Left lobe of liver (tissue), 2 donors: ENCODE data around the gene FRK. TPM values are rescaled to one million over a fixed set of nuclear protein-coding genes. Genes with fewer than 3 reads are reported as not detected.

ENCODE experiments used
- ATAC-seq: fragments of 200-7000 bp; cut with Tn5 transposase; one replicate; pipeline ENCODE4 v1.9.1; 2020; ENCODE audit warnings: mild to moderate bottlenecking, moderate library complexity
- DNase-seq: peaks from one replicate; pipeline ENCODE4 v3.0.0-alpha.2; 2020; ENCODE audit warnings: low spot score
- total RNA-seq: library from RNA; stranded (reverse); gene quantifications from one replicate; pipeline ENCODE4 v1.2.1, GENCODE V29; 2021
- donor health status: DM: no; HTN: no; CAD: no; lungs with moderate emphysema.
- donor health status: DM: no; HTN: yes; CAD: no.

The FRK gene
- total RNA-seq, 1 donor from 2014 or later = 12.6 TPM

DNA sequence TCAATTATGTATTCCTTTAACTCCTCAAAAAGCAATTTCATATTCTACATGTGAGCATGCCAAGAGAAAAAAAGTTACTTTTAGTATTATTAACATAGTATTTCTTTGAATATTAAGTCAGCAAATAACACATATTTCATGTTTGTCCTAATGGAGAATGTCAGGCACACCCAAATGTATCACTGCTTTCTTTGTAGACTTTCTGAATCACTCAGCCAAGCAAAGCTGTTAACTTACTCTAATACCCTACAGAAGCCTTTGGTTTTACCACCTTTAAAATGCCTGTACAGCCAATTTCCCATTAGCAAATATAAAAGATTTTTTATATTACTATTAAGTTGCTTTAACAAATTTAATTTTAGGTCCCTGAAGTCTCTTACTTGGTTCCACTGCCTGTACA is 23.8 kb downstream of the FRK start:
- no peak for DNase-seq
- ATAC-seq = no peak

GRCh38 chr6:116036075-116036773 is 24.5 kb downstream of the FRK start:
- ATAC-seq = no peak
- no peak for DNase-seq

DNA sequence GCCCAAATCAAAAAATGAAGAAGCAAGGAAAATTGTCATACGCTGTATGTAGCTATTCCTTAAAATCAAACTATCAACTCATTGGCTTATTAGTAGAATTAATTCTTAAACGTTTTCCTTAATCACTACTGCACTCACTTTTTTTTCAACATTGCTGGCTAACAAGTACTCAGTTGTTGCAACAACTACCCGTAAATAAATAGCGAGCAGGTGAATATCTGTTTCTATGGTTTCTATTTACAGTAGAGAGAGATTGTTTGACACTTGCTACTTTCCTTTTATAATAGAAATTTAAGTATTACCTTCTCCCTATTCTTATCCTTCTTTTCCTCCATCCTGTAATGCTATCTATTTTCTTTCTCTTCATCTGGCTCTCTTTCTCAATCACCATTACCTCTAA is 25.1 kb downstream of the FRK start:
- DNase-seq (no peak), ATAC-seq (peak; percentile 40)

- ATAC-seq (peak; percentile 46), DNase-seq (no peak)
Measured at GRCh38 chr6:116034327-116034726, 26.4 kb downstream of the FRK start.

DNA sequence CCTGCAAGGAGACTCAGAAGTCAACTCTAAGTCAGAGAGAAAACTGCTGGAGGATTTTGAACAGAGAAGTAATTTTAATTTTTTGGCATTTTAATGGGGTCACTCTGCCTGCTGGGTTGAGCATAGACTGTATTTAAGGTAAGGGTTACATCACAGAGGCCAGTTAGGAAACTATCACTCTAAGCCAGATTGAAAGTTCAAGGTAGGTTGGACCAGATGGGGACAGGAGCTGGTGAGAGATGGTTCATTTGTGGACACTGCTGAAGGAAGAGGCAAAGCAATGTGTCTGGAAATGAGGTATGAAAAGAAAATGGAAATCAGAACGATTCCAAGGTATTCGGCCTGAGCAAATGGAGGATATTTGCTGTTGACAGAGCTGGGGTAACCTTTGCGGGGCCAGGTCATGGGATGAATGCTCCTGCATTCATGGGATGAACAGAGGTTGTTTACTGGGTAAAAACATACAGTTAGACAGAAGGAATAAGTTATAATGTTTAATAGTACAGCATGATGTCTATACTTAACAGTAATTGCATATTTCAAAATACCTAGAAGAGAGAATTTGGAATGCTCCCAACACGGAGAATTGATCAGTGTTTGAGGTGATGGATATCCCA is 26.9 kb downstream of the FRK start:
- DNase-seq = no peak
- ATAC-seq = peak; percentile 92

- ATAC-seq = no peak
- no peak for DNase-seq
Measured at GRCh38 chr6:116030770-116031169, 29.9 kb downstream of the FRK start.

GRCh38 chr6:116029535-116029934 is 31.2 kb downstream of the FRK start:
- no peak for ATAC-seq
- no peak for DNase-seq

DNA sequence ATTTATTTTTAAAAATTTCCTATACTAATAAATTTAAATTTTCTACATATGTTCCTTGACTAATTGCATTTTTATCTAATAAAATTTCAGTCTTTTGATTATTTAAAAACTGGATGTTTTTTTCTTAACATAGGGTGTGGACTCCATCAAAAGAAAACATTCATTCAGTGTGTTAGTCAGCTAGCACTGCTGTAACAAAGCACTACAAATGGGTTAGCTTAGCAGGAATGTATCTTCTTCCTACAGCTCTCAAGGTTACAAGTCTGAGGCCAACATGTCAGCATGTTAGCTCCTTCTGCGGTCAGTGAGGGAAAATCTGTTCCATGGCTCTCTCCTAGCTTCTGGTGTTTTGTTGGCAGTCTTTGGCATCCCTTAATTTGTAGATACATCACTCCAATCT is 32.5 kb downstream of the FRK start:
- no peak for DNase-seq
- no peak for ATAC-seq

- DNase-seq = no peak
- ATAC-seq = no peak
Measured at GRCh38 chr6:116027801-116028200, 32.9 kb downstream of the FRK start.

DNA sequence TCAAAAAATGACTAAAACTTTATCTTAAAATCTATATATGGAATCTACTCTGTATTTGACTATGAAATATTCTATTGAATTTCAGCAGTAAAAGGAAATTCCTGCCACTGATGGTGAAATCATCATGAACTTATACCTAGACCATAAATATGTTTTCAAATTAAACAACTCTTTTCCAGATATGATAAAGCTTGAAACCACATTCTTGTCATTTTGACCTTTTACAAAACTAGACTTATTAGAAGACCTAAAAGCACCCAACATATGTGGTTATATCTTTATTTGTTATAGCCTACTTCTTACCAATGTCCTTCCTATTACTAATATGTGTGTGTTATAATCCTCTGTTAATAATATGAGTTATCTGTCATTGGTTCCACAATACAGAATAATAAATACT is 35.3 kb downstream of the FRK start:
- DNase-seq = no peak
- no peak for ATAC-seq

DNA sequence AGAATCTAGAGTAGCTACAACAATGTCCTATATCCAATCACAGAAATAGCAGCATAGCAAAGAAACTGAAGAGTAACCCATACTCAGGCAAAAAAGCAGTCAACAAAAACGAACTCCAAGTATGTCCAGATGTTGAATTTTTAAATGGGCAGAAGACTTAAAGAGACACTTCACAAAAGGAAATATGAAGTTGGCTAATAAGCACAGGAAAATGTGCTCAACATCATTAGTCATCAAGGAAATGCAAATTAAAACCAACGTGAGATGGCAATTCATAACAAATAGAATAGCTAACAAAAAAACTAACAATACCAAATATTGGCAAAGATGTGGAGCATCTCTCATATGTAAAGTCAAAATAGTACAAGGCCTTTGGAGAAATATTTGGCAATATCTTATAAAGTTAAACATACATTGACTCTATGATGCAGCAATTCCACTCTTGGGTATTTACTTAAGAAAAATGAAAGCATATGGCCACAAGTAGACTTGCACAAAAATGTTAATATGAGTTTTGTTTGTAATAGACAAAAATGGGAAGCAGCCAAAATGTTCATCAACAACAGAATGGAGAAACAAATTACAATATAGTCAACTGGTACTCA is 37.7 kb downstream of the FRK start:
- no peak for DNase-seq

DNA sequence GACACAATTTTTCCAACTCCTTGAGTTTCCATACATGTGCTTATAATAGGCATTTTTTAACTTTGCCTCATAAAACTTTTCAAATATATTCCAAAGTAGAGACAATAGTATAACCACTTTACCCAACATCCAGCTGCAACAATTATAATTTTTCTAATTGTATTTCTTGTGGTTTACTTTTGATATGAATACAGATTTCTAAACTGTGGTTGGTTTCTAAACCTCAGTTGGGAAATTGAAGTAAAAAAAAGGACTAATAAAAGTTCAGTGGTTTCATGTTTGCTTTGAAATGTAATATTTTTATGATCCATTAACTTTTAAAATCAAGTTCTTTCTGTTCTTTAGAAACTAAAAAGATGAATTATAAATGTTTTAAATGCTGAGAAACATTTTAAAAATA is 40.0 kb downstream of the FRK start:
- ATAC-seq (no peak), DNase-seq (no peak)

More for the DNA sequence above, 37.7 kb downstream of the FRK start:
- no peak for ATAC-seq

DNA sequence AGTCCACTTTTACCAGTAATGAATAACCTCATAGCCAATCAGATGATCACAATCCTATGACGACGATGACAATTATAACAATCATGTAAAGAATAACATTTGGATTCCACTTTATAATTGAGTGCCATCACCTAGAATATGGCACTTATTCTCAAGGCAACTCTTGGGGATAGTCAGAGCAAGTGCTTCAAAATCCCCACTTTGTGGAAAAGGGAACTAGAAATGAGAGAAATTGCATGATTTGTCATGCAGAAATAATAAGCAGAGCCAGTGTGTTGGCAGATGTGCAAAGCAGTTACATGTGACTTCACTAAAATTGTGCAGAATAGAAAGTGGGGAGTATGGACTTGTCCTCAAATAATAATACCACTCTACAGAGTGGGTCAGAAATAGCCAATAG is 41.3 kb downstream of the FRK start:
- ATAC-seq (peak; percentile 13), DNase-seq (no peak)

GRCh38 chr6:116018976-116019375 is 41.7 kb downstream of the FRK start:
- DNase-seq (no peak), ATAC-seq (no peak)

- DNase-seq = no peak
- no peak for ATAC-seq
Measured at GRCh38 chr6:116017546-116018295, 43.0 kb downstream of the FRK start.

DNA sequence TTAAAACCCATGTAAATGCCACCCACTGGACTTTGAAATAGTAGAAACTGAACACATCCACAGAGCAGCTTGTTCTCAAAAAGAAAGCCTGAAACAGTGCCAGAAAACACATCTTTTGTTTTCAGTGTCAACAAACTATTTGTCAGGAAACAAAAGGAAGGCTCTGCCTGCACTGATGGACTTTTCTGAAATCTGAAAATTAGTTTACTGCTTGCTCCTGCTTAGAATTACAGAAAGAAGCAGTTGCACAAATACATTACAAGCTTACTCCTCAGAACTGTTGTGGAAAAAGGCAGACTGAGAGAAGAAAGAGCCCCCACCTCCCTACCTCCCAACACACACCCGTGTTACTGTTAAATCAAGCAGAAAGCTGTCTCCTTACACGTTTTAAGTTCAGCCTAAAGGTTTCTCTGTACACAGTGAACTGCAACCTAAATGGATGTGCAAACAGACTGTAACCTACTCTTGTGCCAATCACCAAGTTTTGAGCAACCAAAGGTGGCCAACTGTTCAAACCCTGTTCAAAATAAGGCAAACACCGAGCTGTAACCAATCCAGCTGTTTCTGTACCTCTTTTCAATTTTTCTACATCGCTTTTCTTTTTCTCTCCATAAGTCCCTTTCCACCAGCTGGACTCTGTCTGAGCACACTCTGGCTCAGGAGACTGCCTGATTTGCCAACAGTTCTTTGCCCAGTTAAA is 43.7 kb downstream of the FRK start:
- ATAC-seq (peak; percentile 69), DNase-seq (peak; percentile 51)

GRCh38 chr6:116015983-116016382 is 44.7 kb downstream of the FRK start:
- ATAC-seq (peak; percentile 18), DNase-seq (peak; percentile 49)

- no peak for ATAC-seq
- DNase-seq = no peak
Measured at GRCh38 chr6:116015561-116015960, 45.1 kb downstream of the FRK start.

- no peak for DNase-seq
- peak; percentile 1 for ATAC-seq
Measured at GRCh38 chr6:116012951-116013350, 47.7 kb downstream of the FRK start.

DNA sequence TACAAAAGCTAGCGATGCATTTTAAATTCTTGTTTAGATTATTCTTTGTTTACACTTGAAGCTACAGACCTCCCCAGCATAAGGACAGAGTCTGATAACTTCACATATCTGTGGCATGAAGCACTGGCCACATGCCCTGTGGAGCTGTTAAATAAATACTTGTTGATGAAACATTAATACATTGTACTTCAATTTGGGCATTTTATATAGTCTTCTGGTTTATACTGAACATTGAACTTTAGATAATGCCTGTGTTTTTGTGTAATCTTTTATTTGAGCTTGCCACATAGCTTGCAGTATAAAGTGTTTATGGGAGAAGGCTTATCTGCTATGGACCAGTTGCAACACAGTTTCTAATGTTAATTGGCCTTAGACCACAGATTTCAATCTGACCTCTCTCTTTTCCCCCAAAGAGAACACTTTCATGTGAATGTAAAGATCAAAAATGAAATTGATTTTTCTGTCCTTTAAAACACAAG is 48.2 kb downstream of the FRK start:
- ATAC-seq = peak; percentile 54
- peak; percentile 58 for DNase-seq

- ATAC-seq = no peak
Measured at GRCh38 chr6:116011520-116011919, 49.2 kb downstream of the FRK start.

More at GRCh38 chr6:116011520-116011919, 49.2 kb downstream of the FRK start:
- DNase-seq = no peak
